Memory B cell (primary cell): ENCODE results near the gene NDUFB11.
A peak's percentile ranks its signal among the peaks of the same experiment; 100 is the strongest.

ENCODE experiments used
- ATAC-seq: fragments of 150-1000 bp; cut with Tn5 transposase; 2 replicates; pipeline ENCODE4 v1.10.0; 2021; ENCODE audit warnings: low read depth, mild to moderate bottlenecking, moderate library complexity
- DNase-seq, 2 donors: peaks; one replicate each; pipeline ENCODE4 v3.0.0; 2022; ENCODE audit warnings: low spot score in 2 of 2
- H3K27ac Mint-ChIP-seq: one replicate; pipeline ENCODE4 v1.8.0; 2022; ENCODE audit warnings: mild to moderate bottlenecking, moderate library complexity, mixed read lengths
- H3K27me3 Mint-ChIP-seq: one replicate; pipeline ENCODE4 v1.8.0; 2022; ENCODE audit warnings: mixed read lengths
- H3K36me3 Mint-ChIP-seq: one replicate; pipeline ENCODE4 v1.8.0; 2022; ENCODE audit warnings: mild to moderate bottlenecking, mixed read lengths
- H3K4me1 Mint-ChIP-seq: one replicate; pipeline ENCODE4 v1.8.0; 2022; ENCODE audit warnings: mixed read lengths
- H3K4me3 Mint-ChIP-seq: one replicate; pipeline ENCODE4 v1.8.0; 2022; ENCODE audit warnings: mild to moderate bottlenecking, moderate library complexity, mixed read lengths
- H3K9me3 Mint-ChIP-seq: one replicate; pipeline ENCODE4 v1.8.0; 2022; ENCODE audit warnings: mixed read lengths

NDUFB11 gene

DNA sequence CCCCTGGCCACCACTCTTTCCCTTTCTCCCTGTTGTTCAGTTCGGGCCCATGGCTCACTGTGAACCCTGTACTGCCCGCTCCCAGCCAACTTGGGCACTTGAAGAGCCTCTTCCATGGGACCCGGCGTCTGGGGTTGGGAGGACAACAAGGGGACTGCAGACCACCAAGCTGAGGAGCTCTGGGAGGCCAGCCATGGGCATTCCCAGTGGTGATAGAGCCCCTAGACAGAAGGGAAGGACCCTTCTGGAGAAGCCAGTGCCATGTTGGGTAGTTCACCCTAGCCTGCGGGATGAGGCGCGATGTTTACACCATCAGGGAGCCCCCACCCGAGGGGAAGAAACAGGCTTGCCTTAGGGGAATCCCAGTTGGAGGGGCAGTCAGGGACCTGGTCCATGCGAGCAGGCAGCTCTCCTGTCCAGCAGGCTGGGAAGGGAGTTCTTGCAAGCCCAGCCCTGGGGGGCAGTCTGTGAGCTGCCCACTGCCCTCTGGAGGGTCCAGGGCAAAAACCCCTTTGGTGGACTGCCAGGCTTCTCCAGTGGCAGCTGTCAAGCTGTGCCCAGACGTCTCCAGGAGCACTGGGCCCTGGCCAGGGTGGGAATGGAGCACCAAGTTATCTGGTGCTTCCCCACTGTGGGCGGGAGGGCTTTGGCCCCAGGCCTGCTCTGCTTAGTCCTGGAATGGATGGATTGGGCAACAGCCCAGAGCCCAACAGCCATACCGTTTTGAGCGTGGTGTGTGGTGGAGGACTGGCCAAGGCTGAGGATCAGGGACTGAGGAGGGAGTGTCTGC, 25.4 kb upstream of the NDUFB11 start:
- Mint-ChIP-seq H3K4me1 (peaks cover 3% of the 10 kb centered on the region), H3K27me3 (no peaks in the 10 kb centered on the region), H3K36me3 (peaks cover 15% of the 10 kb centered on the region), H3K27ac (no peak overlapping the region), H3K4me3 (no peak overlapping the region), H3K9me3 (no peaks in the 10 kb centered on the region)
- DNase-seq (no peak), ATAC-seq (no peak)

- H3K27ac Mint-ChIP-seq: no peak overlapping the region
- no peak for ATAC-seq
- DNase-seq: no peak
- no peak overlapping the region for H3K4me3 Mint-ChIP-seq
- H3K27me3 Mint-ChIP-seq: no peaks in the 10 kb centered on the region
- H3K36me3 Mint-ChIP-seq: peaks cover 12% of the 10 kb centered on the region
- H3K9me3 Mint-ChIP-seq: no peaks in the 10 kb centered on the region
- H3K4me1 Mint-ChIP-seq: peaks cover 3% of the 10 kb centered on the region
These were observed 24.8 kb upstream of the NDUFB11 start for GRCh38 chrX:47169273-47169672.

DNA sequence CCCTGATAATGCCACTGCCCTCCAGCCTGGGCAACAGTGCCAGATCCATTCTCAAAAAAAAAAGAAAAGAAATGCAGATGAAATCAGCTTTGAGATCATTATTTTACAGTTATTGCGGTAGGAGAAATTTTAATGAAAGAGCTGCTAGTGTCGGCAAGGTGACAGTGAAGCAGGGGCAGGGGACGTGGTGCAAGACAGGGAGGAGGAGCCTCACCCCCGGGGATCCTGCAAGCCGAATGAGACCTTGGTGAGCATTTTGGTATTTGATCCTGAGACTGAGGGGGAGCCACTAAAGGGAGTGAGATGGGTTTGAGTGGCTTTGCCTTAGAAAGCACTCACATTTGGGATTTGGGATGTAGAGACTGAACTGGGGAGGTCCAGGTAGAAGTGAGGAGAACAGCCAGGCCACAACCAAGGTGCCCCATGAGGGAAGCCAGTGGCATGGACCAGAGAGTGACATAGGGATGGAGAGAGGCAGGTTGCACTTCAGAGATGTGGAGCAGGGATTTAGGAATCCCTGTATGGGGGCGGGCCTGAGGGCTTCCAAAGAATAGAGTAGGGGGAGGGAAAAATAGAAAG, 24.1 kb upstream of the NDUFB11 start:
- no peak for ATAC-seq
- H3K27ac Mint-ChIP-seq: no peak overlapping the region
- no peaks in the 10 kb centered on the region for H3K9me3 Mint-ChIP-seq
- H3K4me3 Mint-ChIP-seq: no peak overlapping the region
- DNase-seq: no peak
- H3K4me1 Mint-ChIP-seq: peaks cover 3% of the 10 kb centered on the region
- no peaks in the 10 kb centered on the region for H3K27me3 Mint-ChIP-seq
- peaks cover 7% of the 10 kb centered on the region for H3K36me3 Mint-ChIP-seq

GRCh38 chrX:47166126-47166525, 21.6 kb upstream of the NDUFB11 start:
- no peaks in the 10 kb centered on the region for H3K9me3 Mint-ChIP-seq
- H3K36me3 Mint-ChIP-seq: peaks cover 7% of the 10 kb centered on the region
- DNase-seq (no peak), ATAC-seq (no peak)
- peaks cover 3% of the 10 kb centered on the region for H3K4me1 Mint-ChIP-seq
- no peak overlapping the region for H3K27ac Mint-ChIP-seq
- H3K27me3 Mint-ChIP-seq: no peaks in the 10 kb centered on the region
- no peak overlapping the region for H3K4me3 Mint-ChIP-seq

DNA sequence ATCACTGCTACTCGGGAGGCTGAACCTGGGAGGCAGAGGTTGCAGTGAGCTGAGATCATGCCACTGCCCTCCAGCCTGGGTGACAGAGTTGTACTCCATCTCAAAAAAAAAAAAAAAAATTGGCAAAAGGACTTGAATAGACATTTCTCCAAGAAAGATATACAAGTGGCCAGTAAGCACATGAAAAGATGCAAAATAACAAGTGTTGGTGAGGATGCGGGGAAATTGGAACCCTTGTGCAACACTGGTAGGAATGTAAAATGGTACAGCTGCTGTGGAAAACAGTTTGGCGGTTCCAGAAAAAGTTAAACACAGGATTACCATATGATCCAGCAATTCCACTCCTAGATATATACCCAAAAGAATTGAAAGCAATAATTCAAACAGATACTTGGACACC, 19.9 kb upstream of the NDUFB11 start:
- Mint-ChIP-seq H3K4me1 (peaks cover 11% of the 10 kb centered on the region), H3K27ac (no peak overlapping the region), H3K4me3 (no peak overlapping the region), H3K9me3 (no peaks in the 10 kb centered on the region), H3K36me3 (peaks cover 7% of the 10 kb centered on the region), H3K27me3 (no peaks in the 10 kb centered on the region)
- DNase-seq (no peak), ATAC-seq (no peak)

DNA sequence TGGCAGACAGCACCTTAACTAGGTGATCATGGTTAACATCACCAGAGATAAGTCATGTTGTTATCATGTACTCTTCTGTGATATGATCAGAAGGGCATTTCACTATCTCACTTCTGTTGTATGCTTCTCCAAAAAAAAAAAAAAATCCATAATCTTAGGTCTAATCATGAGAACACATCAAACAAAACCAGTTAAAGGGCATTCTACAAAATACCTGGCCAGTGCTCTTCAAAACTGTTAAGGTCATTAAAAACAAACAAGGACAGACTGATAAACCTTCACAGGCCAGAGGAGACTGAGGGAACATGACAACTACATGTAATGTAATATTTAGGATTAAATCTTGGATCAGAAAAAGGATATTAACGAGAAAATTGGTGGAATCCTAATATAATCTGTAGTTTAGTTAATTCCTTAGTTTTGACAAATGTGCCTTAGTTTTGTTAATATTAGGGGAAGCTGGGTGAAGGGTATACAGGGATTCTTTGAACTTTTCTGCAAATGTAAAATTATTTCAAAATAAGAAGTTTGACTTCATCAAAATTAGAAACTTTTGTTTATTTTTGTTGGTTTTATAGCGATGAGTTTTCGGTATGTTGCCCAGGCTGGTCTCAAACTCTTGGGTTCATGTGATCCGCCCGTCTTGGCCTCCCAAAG, 18.6 kb upstream of the NDUFB11 start:
- Mint-ChIP-seq H3K9me3 (no peaks in the 10 kb centered on the region), H3K4me1 (peaks cover 7% of the 10 kb centered on the region), H3K4me3 (no peak overlapping the region), H3K27me3 (no peaks in the 10 kb centered on the region), H3K27ac (no peak overlapping the region), H3K36me3 (peaks cover 3% of the 10 kb centered on the region)
- DNase-seq (no peak), ATAC-seq (no peak)

DNA sequence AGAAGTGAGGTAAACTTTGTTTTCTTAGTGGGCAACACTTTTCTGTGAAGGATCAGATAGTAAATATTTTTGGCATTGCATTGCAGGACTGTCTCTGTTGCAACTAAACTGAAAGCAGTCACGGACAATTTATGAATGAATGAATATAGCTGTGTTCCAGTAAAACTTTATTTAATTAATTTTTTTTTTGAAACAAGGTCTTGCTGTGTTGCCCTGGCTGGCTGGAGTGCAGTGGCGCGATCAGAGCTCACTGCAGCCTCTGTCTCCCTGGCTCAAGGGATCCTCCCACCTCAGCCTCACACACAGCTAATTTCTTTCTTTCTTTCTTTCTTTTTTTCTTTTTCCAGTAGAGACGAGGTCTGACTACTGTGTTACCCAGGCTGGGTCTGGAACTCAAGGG, 16.3 kb upstream of the NDUFB11 start:
- no peak for ATAC-seq
- H3K9me3 Mint-ChIP-seq: no peaks in the 10 kb centered on the region
- no peaks in the 10 kb centered on the region for H3K27me3 Mint-ChIP-seq
- peaks cover 7% of the 10 kb centered on the region for H3K4me1 Mint-ChIP-seq
- peaks cover 6% of the 10 kb centered on the region for H3K36me3 Mint-ChIP-seq
- no peak overlapping the region for H3K27ac Mint-ChIP-seq
- DNase-seq: no peak
- no peak overlapping the region for H3K4me3 Mint-ChIP-seq

GRCh38 chrX:47158781-47159180, 14.3 kb upstream of the NDUFB11 start:
- Mint-ChIP-seq H3K4me1 (peaks cover 7% of the 10 kb centered on the region), H3K27me3 (no peaks in the 10 kb centered on the region), H3K36me3 (peaks cover 6% of the 10 kb centered on the region), H3K9me3 (no peaks in the 10 kb centered on the region), H3K4me3 (no peak overlapping the region), H3K27ac (no peak overlapping the region)
- ATAC-seq (no peak), DNase-seq (no peak)

- H3K27ac Mint-ChIP-seq: no peak overlapping the region
These were observed 13.6 kb upstream of the NDUFB11 start for GRCh38 chrX:47158131-47158530.

GRCh38 chrX:47156611-47157520, 12.4 kb upstream of the NDUFB11 start:
- no peaks in the 10 kb centered on the region for H3K9me3 Mint-ChIP-seq
- ATAC-seq (no peak), DNase-seq (no peak)
- H3K27ac Mint-ChIP-seq: no peak overlapping the region
- H3K4me3 Mint-ChIP-seq: no peak overlapping the region
- peaks cover 4% of the 10 kb centered on the region for H3K36me3 Mint-ChIP-seq
- no peaks in the 10 kb centered on the region for H3K27me3 Mint-ChIP-seq
- H3K4me1 Mint-ChIP-seq: peaks cover 7% of the 10 kb centered on the region

More at GRCh38 chrX:47158131-47158530, 13.6 kb upstream of the NDUFB11 start:
- no peak for DNase-seq
- no peak overlapping the region for H3K4me3 Mint-ChIP-seq
- H3K4me1 Mint-ChIP-seq: peaks cover 7% of the 10 kb centered on the region
- no peaks in the 10 kb centered on the region for H3K27me3 Mint-ChIP-seq
- H3K36me3 Mint-ChIP-seq: peaks cover 6% of the 10 kb centered on the region
- H3K9me3 Mint-ChIP-seq: no peaks in the 10 kb centered on the region
- no peak for ATAC-seq

DNA sequence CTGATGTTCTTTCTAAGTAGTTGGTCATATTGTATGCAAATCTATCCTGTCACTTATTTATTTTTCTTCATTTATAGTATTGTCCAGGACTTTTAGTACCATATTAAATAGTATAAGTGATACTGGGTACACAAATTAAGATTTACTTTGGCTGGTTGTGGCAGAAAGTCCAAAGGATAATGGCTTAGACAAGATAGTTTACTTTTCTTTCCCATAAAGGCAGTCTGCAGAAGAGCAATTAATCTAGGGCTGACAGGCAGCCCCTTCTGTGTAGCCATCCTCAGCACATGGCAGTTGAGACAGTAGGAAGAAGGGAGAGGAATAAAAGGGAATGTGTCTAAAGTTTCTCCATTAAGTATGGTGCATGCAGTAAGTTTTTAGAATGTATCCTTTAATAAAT, 6.9 kb upstream of the NDUFB11 start:
- peaks cover 8% of the 10 kb centered on the region for H3K36me3 Mint-ChIP-seq
- no peak overlapping the region for H3K27ac Mint-ChIP-seq
- no peaks in the 10 kb centered on the region for H3K9me3 Mint-ChIP-seq

GRCh38 chrX:47148946-47149345, 4.4 kb upstream of the NDUFB11 start:
- no peaks in the 10 kb centered on the region for H3K27me3 Mint-ChIP-seq
- no peak overlapping the region for H3K4me3 Mint-ChIP-seq
- peaks cover 15% of the 10 kb centered on the region for H3K4me1 Mint-ChIP-seq
- ATAC-seq: no peak
- peaks cover 8% of the 10 kb centered on the region for H3K36me3 Mint-ChIP-seq
- H3K27ac Mint-ChIP-seq: no peak overlapping the region
- DNase-seq: no peak
- H3K9me3 Mint-ChIP-seq: no peaks in the 10 kb centered on the region

More for the DNA sequence above, 6.9 kb upstream of the NDUFB11 start:
- H3K27me3 Mint-ChIP-seq: no peaks in the 10 kb centered on the region
- no peak for DNase-seq
- H3K4me1 Mint-ChIP-seq: peaks cover 8% of the 10 kb centered on the region
- H3K4me3 Mint-ChIP-seq: no peak overlapping the region
- ATAC-seq: no peak

GRCh38 chrX:47146936-47147859, 2.7 kb upstream of the NDUFB11 start:
- no peaks in the 10 kb centered on the region for H3K9me3 Mint-ChIP-seq
- H3K27ac Mint-ChIP-seq: peak overlapping the region; percentile 53
- ATAC-seq (no peak), DNase-seq (no peak)
- H3K4me3 Mint-ChIP-seq: peak overlapping the region; percentile 44
- peaks cover 10% of the 10 kb centered on the region for H3K36me3 Mint-ChIP-seq
- no peaks in the 10 kb centered on the region for H3K27me3 Mint-ChIP-seq
- H3K4me1 Mint-ChIP-seq: peaks cover 21% of the 10 kb centered on the region
